HK-2 (cell line): Measurements from ENCODE around the gene KLRG1.

ENCODE experiments used
- DNase-seq: peaks from one replicate; pipeline ENCODE4 v3.0.0-alpha.2; 2018; ENCODE audit not compliant: unreplicated experiment

KLRG1 gene

DNA sequence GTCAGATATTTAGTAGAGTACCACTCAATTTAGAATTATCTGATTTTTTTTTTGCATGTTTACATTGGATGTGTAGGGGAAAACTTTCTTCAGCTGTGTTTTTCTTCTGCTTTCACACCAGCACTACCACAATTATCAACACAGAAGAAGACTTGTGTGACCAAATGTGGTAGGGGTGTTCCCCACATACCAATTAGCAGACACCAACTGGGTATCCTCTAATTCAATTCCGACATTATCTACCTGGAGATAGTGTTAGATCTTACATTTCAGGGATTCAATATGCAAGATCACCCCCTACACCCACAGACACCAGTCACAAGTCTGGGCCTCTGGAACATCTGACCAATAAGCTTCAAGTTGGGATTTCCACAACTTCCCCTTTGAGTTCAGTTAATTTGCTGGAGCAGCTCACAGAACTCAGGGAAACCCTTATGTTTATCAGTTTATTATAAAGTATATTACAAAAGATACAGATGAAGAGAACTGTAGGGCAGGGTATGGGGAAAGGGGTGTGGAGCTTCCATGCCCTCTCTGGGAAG lies 4.1 kb upstream of the KLRG1 start:
- no peak for DNase-seq

DNA sequence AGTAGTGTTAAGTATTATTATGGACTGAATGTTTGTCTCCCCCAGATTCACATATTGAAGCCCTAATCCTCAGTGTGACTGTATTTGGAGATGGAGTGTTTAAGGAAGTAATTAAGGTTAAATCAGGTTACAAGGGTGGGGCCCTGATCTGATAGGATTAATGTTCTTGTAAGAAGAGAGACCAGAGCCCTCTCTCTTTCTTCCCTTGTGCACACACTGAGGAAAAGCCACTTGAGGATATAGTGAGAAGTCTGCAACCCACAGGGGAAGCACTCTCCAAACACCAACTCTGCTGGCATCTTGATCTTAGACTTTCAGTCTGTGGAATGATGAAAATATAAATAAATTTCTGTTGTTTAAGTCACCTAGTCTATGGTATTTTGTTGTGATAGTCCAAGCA lies 2.2 kb upstream of the KLRG1 start:
- DNase-seq: no peak

DNA sequence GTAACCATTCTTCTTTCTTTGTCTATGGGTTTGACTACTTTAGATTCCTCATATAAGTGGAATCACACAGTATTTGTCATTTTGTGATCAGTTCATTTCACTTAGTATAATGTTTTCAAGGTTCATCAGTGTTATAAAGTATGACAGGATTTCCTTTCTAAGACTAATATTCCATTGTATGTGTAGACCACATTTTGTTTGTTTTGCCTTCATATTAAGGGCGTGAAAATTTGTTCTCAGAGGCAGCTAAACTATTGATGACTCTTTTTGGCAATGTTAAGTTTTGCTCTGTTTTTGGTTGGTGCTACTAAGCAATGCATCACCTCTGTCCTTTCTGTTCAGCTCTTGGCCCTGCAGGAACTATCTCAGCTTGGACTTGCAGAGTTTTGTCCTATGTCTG lies 1.7 kb upstream of the KLRG1 start:
- DNase-seq: no peak

DNA sequence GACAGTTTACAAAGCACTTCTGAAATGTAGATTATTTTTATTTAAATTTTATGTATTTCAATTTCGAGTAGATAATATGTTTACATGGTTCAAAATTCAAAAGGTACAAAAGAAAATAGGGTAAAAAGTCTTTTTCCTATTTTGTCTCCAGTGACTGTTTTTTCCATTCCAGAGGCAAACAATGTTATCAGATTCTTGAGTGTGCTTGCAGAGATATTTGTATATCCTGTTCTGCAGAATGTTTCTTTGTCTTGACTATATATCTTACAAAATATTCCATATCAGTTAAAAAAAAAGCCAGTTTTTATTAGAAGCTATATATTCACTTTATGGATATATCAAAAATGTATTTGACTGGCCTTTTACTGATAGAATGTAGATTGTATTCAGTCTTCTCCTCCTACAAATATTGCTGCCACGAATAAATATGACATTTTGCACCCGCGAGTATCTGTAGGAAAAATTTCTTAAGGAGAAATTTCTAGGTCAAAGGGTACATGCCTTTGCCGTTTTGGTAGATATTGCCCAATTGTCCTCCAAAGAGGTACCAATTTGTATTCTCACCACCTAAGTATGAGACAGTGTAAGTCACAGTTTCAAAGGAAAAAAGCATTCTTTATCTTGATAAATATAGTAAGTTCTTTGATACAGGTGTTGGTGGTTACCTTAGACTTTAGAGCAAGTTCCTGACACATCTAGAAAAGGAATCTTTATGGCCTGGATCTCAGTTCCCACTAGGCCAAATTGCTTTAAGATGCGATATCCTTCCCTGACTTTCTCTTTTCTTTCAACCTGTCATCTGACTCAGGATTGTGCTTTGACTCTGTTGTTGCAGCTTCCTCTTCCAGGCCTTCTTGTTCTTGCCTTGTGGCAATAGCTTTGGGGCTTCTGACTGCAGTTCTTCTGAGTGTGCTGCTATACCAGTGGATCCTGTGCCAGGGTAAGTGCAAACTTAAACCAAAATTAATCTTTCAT lies 2.3 kb downstream of the KLRG1 start:
- DNase-seq: no peak

DNA sequence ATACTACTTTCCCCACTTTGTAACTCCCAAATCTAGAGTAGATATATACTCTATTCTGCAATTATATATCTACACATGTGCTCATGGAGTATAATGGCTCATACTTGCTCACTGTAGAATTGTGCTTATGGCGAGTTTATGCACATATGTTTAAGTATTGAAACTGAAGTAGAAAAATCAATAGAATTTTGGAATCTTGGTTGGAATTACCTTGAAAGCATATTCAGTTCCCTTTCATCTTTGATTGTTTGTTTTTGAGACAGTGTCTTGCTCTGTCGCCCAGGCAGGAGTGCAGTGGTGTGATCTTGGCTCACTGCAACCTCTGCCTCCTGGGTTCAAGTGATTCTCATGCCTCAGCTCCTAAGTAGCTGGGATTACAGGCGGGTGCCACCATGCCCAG lies 4.5 kb downstream of the KLRG1 start:
- DNase-seq: no peak

DNA sequence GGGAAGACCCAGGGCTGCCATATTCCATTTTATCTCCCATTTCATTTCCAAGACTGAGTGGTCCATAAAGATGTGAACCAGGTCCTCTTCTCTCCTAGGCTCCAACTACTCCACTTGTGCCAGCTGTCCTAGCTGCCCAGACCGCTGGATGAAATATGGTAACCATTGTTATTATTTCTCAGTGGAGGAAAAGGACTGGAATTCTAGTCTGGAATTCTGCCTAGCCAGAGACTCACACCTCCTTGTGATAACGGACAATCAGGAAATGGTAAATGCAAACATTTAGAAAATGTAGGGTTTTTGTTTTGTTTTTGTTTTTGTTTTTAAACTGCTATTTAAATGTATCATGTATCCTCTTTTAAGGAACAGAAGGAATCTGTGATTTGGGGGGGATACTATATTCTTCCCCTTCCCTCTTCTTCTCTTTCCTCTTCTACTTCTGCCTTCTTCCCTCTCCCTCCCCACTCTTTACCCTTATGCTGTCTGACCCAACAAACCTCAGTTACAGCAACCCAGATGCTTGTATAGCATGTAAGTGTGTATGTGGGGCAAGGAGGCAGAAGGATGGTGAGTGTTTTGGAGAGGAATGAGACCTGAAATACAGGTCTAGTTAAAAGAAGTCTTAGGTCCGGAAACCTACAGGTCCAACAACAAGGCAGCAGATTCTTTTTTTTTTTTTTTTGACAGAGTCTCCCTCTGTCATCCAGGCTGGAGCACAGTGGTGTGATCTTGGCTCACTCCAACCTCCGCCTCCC lies 5.9 kb downstream of the KLRG1 start:
- no peak for DNase-seq

DNA sequence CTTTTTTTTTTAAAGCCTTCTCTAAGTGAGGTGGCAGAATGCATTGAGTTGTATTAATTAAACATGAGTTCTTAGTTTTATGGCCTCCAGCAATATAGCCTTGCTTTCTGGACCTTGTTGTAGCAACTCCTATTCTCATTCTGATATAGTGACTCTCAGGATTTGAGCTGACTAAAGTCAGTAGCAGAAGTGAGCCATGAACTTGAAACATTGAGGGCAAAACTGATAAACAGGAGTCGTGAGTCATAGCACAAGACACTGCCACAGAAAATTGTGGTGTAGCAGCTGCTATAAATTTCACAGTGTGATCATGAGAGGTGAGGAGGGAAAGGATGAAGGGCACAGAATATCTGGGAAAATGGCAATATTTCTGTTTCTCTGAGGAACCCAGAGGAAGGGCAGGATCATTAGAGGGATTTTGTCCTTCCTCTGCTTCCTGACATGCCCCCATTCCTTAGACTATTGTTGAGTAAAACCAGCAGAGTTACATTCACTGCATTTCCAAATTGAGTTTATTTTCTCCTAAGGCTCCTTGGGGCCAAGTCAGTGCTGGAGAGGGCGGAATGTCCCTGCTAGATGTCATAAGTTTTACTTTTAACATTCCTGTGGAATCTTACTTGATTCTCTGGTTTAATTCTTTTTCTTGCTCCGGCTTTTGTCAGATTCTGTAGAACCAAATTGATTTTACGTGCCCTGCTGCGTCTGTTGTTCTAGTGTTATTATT lies 7.5 kb downstream of the KLRG1 start:
- DNase-seq: no peak

DNA sequence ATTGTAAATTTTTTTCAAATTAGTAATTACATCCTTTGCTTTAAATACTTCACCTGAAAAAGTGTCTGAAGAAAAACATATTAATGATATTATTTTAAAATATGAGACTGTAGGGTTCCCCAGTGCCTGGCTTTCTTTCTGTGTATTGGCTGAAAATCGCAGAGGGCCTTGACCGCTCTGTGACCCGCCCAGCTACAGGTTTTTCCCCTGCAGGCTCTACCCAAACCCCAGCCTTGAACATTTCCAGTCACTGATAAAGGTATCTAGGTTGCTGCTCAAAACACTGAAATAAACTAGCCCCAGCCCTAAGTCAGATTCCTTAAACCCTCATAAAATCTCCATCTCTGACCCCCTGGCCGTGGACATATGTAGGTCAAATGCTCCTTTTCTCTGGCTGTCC lies 11.9 kb downstream of the KLRG1 start:
- DNase-seq: no peak

DNA sequence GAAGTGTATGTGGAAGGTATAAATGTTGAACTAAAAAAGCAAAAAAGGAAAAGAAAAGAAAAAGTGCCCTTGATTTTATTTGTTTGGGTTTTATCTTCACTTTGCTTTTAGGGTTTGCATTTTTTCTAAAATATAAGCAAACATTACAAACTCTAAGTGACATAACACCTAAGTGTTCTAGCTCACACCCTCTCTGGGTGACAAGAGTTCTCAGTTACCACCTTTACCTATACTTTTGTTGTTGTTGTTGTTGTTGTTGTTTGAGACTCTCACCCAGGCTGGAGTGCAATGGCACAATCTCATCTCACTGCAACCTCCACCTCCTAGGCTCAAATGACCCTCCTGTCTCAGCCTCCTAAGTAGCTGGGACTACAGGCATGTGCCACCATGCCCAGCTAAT lies 13.0 kb downstream of the KLRG1 start:
- DNase-seq: no peak

DNA sequence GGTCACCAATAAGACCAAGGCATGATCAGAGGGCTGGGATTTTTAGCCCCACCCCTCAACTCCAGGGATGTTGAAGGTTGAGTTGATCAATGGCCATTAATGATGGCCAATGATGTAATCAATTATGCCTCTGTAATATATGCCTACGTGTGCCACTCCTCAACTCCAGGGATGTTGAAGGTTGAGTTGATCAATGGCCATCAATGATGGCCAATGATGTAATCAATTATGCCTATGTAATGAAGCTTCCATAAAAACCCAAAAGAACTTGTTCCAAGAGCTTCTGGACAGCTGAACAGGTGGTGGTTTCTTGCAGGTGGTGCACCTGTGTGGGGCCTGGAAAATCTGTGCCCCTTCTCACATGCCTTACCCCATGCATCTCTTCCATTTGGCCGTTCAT lies 33.2 kb downstream of the KLRG1 start:
- DNase-seq: no peak

DNA sequence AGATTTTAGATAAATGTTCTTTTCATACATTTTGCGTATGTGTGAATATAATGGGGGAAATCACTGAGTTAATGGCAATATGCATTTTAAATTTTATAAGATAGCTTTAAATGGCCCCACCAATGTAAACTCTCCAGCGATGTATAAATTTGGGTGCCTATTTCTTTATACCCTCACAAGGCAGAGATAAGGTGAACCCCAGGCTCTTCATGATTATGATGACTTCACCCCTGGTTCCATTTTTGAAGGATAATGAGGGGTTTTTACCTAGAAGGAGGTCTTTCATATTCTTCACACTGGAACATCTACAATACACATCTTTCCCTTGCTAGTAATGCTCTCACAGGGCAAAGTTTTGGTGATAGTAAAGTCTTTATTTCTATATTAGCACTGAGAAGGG lies 35.2 kb downstream of the KLRG1 start:
- DNase-seq: no peak

DNA sequence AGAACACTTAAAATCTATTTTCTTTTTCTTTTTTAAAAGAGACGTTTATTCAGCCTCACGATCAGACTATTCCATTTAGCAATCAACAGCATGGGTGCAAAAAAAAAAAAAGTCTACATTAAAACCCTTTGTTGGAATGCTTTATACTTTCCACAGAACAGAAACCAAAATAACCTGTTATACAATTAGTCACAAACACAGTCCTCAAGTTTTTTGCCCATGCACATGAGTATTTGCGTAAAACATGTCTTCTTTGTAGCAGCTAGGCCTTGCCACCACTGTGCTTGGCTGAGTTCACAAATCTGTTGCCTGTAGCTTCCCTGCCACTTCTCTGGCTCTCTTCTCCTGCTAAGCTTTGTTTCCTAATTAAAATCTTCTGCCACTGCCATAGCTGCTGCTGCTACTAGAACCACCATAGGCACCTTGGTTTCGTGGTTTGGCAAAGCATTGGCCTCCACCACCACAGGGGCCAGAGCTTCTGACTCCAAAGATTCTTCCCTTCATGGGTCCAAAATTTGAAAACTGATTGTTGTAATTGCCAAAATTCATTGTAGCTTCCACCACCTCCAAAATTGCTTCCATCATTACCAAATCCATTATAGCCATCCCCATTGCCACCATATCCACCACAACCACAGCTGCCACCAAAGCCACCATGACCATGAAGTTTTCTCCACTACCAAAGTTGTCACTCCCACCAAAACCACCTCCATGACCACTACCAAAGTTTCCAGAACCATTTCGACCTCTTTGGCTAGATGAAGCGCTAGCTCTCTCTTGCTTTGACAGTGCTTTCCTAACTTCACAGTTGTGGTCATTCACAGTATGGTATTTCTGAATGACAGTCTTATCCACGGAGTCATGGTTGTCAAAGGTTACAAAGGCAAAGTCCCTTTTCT lies 38.1 kb downstream of the KLRG1 start:
- DNase-seq: no peak

DNA sequence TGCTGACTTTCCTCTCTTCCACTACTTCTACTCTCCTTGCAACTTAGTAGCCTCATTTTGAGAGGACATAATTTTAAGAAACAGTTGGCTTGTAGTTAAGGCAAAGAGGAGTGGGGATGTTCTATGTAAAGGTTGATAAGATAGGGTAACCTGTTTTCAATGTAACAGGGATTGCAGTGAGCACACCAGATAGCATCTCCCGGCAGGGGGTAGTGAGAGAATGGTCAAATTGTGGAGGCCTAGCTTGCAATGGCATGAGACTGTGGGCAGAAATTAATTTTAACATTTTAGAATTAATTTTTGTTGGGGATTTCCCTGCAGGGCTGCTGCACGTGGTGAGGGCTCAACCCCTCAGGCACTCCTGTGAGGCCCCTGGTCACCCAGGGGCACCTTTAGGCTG lies 41.4 kb downstream of the KLRG1 start:
- no peak for DNase-seq

DNA sequence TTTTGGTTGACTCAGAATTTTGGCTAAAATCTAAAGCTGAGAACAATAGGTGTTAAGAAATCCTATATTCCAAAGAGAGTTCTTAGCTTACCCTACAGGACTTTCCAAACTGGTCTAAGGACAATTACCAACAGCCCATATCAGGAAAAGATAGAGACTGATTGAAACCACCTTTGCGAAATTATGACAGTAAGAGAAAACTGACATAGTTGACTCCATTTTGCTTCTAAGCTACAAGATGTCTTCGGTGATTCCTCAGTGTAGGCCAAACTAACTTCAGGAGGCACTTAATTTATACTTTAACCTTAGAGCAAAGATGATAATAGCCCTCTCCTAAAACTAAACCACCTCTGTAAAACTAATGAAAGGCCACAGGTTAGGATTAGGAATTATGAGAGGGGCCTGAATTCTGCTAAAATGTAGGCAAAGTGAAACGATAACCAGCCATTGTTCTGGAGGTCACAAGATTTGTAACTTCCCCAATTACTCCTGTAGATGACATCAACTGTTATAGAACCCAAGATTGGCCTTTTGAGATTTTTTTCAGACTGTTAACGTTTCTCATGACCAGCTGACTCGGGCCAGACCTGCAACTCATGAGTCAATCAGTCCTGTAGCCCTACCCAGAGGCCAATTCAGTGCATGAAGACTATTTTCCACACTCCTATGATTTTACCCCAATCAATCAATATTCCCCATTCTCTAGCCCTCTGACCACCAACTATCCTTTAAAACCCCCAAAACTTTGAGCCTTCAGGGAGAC lies 43.0 kb downstream of the KLRG1 start:
- no peak for DNase-seq

DNA sequence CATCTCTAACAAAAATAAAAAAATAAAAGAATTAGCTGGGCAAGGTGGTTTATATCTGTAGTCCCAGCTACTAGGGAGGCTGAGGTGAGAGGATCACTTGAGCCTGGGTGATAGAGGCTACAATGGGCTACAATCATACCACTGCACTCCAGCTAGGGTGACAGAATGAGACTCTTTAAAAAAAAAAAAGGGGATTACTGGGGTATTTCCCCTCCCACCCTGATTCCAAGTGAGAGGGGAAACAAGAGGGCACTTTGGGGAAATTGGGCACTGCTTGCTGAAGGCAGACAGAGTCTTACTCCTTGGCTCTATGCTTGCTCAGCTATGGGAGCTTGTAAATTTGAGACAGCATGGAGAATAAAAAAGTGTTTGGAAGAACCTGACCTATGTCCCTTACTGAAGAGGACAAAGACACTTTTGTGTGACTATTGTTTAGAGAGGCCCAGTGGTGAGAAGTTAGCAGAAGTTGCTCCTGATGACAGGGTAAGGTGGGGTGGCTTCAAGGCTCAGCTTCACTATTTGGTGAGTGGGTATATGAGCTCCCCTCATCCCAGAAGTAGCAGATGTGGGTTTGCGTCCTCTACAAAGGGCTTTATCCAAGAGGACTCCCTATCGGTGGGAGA lies 44.0 kb downstream of the KLRG1 start:
- no peak for DNase-seq

DNA sequence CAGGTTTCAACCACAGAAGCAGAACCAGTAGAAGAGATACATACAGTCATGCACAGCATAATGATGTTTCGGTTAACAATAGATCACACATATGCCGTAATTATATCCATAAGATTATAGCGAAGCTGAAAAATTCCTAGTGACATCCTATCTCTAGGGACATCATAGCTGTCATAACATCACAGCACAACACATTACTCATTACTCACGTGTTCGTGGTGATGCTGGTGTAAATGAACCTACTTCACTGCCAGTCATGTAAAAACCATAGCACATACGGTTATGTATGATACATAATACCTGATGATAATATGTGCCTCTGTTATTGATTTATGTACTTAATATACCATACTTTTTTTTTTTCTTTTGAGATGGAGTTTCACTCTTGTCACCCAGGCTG lies 44.7 kb downstream of the KLRG1 start:
- no peak for DNase-seq

DNA sequence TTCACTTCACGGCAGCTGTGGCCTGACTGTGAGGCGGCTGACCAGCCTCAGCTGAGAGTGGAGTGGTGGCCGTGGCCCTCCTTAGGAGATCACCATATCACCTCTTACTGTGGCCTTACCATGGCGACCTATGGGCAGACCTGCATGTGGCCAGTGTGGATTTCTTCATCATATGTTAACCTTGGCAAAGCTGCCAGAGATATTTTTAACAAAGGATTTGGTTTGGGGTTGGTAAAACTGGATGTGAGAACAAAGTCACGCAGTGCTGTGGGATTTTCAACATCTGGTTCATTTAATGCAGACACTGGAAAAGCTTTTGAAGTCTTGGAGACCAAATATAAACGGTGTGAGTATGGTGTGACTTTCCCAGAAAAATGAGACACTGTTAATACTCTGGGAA lies 46.9 kb downstream of the KLRG1 start:
- DNase-seq: no peak

DNA sequence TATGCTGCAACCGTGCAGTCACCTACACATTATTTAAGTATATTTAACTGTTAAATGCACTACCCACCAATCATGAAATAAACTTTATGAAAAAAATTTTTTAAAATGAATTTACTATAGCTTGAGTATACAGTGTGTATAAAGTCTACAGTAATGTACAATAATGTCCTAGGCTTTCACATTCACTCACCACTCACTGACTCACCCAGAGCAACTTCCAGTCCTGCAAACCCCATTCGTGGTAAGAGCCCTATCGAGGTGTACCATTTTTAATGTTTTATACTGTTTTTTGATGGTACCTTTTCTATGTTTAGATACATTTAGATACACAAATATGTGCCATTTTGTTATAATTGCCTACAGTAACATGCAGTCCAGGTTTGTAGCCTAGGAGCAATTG lies 48.1 kb downstream of the KLRG1 start:
- no peak for DNase-seq

DNA sequence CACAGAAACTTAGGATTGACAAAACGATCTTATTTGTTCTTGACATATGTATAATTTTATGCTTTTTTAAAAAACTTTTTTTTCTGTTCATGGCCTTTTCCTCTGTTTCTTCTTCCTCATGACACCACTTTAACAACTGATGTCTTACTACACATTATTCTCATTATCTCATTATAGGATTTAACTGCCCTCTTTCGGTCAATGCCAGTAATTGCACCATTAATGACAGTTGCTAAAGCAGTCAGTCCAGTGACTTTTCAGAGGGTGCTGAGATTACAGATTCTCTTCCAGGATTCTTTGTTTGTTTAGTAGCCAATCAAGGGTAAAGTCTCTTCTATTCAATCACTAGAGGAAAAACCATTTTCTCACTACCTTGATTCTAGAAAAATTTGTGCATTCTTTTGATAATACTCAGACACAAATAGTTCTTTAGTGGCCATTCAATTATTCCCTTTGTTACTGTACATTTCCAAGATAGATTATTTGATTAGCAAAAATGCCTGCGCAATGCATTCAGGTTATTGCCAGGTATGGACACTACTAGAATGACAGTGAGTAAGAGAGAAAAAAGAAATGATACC lies 50.1 kb downstream of the KLRG1 start:
- no peak for DNase-seq
